SIG-M5 (cell line): ENCODE measurements around the gene CLINT1.

Source experiments
- DNase-seq: peaks from one replicate; lab custom pipeline; 2025; lab: John Stamatoyannopoulos, UW

The CLINT1 gene

GRCh38 chr5:157820593-157821252 is 38.2 kb downstream of the CLINT1 start:
- DNase-seq: no peak

- DNase-seq: no peak
Measured at GRCh38 chr5:157819502-157820115, 39.3 kb downstream of the CLINT1 start.

- DNase-seq: no peak
Measured at GRCh38 chr5:157818368-157818767, 40.6 kb downstream of the CLINT1 start.

GRCh38 chr5:157817928-157818327 is 41.0 kb downstream of the CLINT1 start:
- no peak for DNase-seq

- DNase-seq: no peak
Measured at GRCh38 chr5:157817387-157817702, 41.6 kb downstream of the CLINT1 start.

- DNase-seq: no peak
Measured at GRCh38 chr5:157816682-157817386, 42.1 kb downstream of the CLINT1 start.

GRCh38 chr5:157812086-157812485 is 46.9 kb downstream of the CLINT1 start:
- DNase-seq: no peak

GRCh38 chr5:157808043-157808442 is 50.9 kb downstream of the CLINT1 start:
- DNase-seq: no peak

GRCh38 chr5:157802736-157803135 is 56.2 kb downstream of the CLINT1 start:
- DNase-seq: no peak

- DNase-seq: no peak
Measured at GRCh38 chr5:157800137-157800536, 58.8 kb downstream of the CLINT1 start.

- DNase-seq: no peak
Measured at GRCh38 chr5:157799578-157799977, 59.4 kb downstream of the CLINT1 start.

- no peak for DNase-seq
Measured at GRCh38 chr5:157793301-157793700, 65.6 kb downstream of the CLINT1 start.

- DNase-seq: no peak
Measured at GRCh38 chr5:157785801-157786200, 73.1 kb downstream of the CLINT1 start.

- DNase-seq: no peak
Measured at GRCh38 chr5:157779221-157779620, 79.7 kb downstream of the CLINT1 start.

- no peak for DNase-seq
Measured at GRCh38 chr5:157778121-157778805, 80.7 kb downstream of the CLINT1 start.

- DNase-seq: no peak
Measured at GRCh38 chr5:157772127-157772526, 86.8 kb downstream of the CLINT1 start.

- DNase-seq: no peak
Measured at GRCh38 chr5:157770665-157771064, 88.3 kb downstream of the CLINT1 start.

- no peak for DNase-seq
Measured at GRCh38 chr5:157767689-157768088, 91.3 kb downstream of the CLINT1 start.

GRCh38 chr5:157766902-157767301 is 92.0 kb downstream of the CLINT1 start:
- DNase-seq: no peak

- no peak for DNase-seq
Measured at GRCh38 chr5:157766442-157766841, 92.5 kb downstream of the CLINT1 start.

- DNase-seq: no peak
Measured at GRCh38 chr5:157764531-157764930, 94.4 kb downstream of the CLINT1 start.

GRCh38 chr5:157761690-157762621 is 97.0 kb downstream of the CLINT1 start:
- DNase-seq: no peak
